ENCODE data around the gene BDP1.
"Not testable (repeated sequence)": the region's sequence is repeated elsewhere in the genome, so short reads cannot be mapped to it uniquely, and the experiment has no call there.

GRCh38 chr5:71443891-71444290 is 11.6 kb upstream of the BDP1 start:
- TF ChIP-seq, protein P1, sequence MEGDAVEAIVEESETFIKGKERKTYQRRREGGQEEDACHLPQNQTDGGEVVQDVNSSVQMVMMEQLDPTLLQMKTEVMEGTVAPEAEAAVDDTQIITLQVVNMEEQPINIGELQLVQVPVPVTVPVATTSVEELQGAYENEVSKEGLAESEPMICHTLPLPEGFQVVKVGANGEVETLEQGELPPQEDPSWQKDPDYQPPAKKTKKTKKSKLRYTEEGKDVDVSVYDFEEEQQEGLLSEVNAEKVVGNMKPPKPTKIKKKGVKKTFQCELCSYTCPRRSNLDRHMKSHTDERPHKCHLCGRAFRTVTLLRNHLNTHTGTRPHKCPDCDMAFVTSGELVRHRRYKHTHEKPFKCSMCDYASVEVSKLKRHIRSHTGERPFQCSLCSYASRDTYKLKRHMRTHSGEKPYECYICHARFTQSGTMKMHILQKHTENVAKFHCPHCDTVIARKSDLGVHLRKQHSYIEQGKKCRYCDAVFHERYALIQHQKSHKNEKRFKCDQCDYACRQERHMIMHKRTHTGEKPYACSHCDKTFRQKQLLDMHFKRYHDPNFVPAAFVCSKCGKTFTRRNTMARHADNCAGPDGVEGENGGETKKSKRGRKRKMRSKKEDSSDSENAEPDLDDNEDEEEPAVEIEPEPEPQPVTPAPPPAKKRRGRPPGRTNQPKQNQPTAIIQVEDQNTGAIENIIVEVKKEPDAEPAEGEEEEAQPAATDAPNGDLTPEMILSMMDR (IDR thresholded peaks at IDR 0.05; ENCODE audit: poor library complexity, severe bottlenecking): not testable (repeated sequence)
- not testable (repeated sequence) for TF ChIP-seq REST (IDR thresholded peaks at IDR 0.05; ENCODE audit: borderline replicate concordance); MXI1 (conservative IDR thresholded peaks at IDR 0.05; ENCODE audit: poor library complexity, severe bottlenecking); TAF1 (IDR thresholded peaks at IDR 0.05; ENCODE audit: low read depth); EP300 (conservative IDR thresholded peaks at IDR 0.05; ENCODE audit: poor library complexity, severe bottlenecking); POLR2AphosphoS5 (IDR thresholded peaks at IDR 0.05); EZH2 (IDR thresholded peaks at IDR 0.05; ENCODE audit: borderline replicate concordance, insufficient read depth, low read length, poor library complexity, severe bottlenecking)
